Suprapubic skin (tissue), 4 donors: ENCODE results near the gene EDAR.

Experiments
- CTCF ChIP-seq, 2 donors: fragments of 200-600 bp in 1 of 2; fragments of 450-650 bp in 1 of 2; sonication (generic) in 1 of 2; IDR thresholded peaks; one replicate each; pipeline ENCODE4 v1.5.1; 2016 to 2019; ENCODE audit warnings: antibody characterized with exemption in 2 of 2, mild to moderate bottlenecking in 1 of 2, moderate library complexity in 1 of 2
- EP300 ChIP-seq: sonication (generic); formaldehyde crosslinking; IDR thresholded peaks from one replicate; pipeline ENCODE4 v1.6.1; 2017; ENCODE audit warnings: antibody characterized with exemption
- POLR2A ChIP-seq, 2 donors: fragments of 450-650 bp; IDR thresholded peaks; one replicate each; pipeline ENCODE4 v1.6.1; 2017; ENCODE audit warnings: antibody characterized with exemption in 2 of 2, mild to moderate bottlenecking in 2 of 2, moderate library complexity in 2 of 2
- POLR2AphosphoS5 ChIP-seq, 3 donors: sonication (generic); formaldehyde crosslinking; IDR thresholded peaks; one replicate each; pipeline ENCODE4 v1.6.1; 2017; ENCODE audit warnings: antibody characterized with exemption in 3 of 3

- TF ChIP-seq CTCF (IDR thresholded peaks at IDR 0.05) (no peak), POLR2AphosphoS5 (IDR thresholded peaks at IDR 0.05) (no peak), POLR2A (IDR thresholded peaks at IDR 0.05) (no peak), EP300 (no peak)
Measured at GRCh38 chr2:108944601-108945331, 44.3 kb downstream of the EDAR start.
